ENCODE data around the gene ELOB.

DNA sequence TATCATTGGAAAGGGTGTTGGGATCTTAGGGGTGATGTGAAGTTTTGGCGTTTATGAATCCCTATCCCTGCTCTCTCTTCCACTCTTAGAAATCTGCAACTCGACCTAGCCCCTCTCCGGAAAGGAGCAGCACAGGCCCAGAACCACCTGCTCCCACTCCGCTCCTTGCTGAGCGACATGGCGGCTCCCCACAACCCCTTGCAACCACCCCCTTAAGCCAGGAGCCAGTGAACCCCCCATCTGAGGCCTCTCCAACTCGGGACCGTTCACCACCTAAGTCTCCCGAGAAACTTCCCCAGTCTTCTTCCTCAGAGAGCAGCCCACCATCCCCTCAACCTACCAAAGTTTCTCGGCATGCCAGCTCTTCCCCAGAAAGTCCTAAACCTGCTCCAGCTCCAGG is 15.6 kb downstream of the ELOB start:
- TF ChIP-seq, protein P1, sequence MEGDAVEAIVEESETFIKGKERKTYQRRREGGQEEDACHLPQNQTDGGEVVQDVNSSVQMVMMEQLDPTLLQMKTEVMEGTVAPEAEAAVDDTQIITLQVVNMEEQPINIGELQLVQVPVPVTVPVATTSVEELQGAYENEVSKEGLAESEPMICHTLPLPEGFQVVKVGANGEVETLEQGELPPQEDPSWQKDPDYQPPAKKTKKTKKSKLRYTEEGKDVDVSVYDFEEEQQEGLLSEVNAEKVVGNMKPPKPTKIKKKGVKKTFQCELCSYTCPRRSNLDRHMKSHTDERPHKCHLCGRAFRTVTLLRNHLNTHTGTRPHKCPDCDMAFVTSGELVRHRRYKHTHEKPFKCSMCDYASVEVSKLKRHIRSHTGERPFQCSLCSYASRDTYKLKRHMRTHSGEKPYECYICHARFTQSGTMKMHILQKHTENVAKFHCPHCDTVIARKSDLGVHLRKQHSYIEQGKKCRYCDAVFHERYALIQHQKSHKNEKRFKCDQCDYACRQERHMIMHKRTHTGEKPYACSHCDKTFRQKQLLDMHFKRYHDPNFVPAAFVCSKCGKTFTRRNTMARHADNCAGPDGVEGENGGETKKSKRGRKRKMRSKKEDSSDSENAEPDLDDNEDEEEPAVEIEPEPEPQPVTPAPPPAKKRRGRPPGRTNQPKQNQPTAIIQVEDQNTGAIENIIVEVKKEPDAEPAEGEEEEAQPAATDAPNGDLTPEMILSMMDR (conservative IDR thresholded peaks at IDR 0.05; ENCODE audit: low read length), result no peak
- TF ChIP-seq EZH2phosphoT487 (IDR thresholded peaks at IDR 0.05; ENCODE audit: borderline replicate concordance), result no peak
